GM19099 (cell line): ENCODE data around the gene LMBRD2.

ENCODE experiments used
- POLR2A ChIP-seq: IDR thresholded peaks from 3 replicates; pipeline ENCODE4 v1.6.1; 2011; ENCODE audit warnings: low read depth; ENCODE audit not compliant: insufficient read length; ENCODE audit errors: extremely low read depth

LMBRD2 gene

GRCh38 chr5:36138900-36139683 lies 12.6 kb downstream of the LMBRD2 start:
- TF ChIP-seq POLR2A = no peak

- TF ChIP-seq POLR2A = no peak
These were observed 15.1 kb downstream of the LMBRD2 start for GRCh38 chr5:36136581-36136980.

GRCh38 chr5:36135988-36136387 lies 15.7 kb downstream of the LMBRD2 start:
- TF ChIP-seq POLR2A = no peak

DNA sequence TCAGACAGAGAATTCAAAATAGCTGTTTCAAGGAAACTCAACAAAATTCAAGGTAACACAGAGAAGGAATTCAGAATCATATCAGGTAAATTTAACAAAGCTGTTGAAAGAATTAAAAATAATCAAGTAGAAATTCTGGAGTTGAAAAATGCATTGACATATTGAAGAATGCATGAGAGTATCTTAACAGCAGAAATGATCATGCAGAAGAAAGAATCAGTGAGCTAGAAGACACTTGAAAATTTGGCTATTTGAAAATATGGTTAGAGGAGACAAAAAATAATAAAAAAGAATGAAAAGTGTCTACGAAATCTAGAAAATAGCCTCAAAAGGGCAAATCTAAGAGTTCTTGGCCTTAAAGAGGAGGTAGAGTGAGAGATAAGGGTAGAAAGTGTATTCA lies 22.9 kb downstream of the LMBRD2 start:
- no peak for TF ChIP-seq POLR2A

DNA sequence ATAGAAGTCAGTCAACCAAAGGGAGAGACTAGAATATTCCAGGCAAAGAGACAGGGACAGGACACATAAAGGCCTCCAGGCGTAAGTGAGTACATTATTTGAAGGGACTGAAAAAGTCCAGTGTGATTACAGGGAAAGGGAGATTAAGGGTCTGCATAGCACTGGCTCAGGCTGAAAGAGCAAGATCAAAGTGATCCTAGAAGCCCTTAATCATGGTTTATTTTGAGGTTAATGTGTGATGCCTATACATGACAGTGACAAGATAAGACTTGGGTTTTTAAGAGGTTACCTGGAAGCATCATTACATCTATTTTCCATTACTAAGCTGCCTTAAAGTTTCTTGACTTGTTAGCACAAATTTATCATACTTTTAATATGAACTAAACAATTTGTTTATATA lies 25.8 kb downstream of the LMBRD2 start:
- no peak for TF ChIP-seq POLR2A

GRCh38 chr5:36111238-36111637 lies 40.4 kb downstream of the LMBRD2 start:
- no peak for TF ChIP-seq POLR2A

- TF ChIP-seq POLR2A = no peak
These were observed 42.8 kb downstream of the LMBRD2 start for GRCh38 chr5:36108758-36109460.

DNA sequence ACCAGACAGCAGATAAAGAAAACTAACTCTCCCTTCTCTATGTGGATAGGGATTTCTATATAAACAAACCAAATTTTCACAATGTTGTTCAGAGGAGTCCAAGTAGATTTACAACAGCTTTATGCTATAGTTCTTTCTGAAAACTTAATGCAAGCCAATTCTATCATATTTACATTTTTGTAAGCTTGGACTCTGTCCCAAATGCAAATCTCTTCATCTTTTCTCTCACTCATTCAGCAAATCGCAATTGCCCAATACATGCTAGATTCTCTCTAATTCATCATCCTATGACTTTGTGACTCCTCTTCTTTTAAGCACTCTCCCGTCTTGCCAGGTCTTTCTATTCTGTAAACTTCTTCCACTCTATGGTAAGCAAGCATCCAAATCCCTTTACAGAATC lies 45.9 kb downstream of the LMBRD2 start:
- no peak for TF ChIP-seq POLR2A

DNA sequence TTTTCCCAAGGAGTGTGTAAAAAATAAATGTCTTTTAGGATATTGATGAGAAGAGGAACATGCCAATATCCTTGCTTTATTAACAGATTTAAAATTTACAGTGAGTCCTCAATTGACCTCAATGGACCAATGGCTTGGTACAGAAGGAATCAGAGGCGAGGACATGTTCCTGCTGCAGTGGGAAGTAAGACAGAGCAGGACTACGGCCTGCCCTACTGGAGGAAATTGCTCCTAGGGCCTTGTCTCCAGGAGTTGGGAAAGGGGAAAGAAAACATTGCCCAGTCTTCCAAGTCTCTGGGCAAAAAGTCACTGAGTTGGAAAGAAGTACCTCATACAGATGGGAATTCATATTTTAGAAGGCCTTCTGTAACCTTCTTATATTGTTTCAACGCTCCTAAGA lies 51.9 kb downstream of the LMBRD2 start:
- TF ChIP-seq POLR2A = no peak

DNA sequence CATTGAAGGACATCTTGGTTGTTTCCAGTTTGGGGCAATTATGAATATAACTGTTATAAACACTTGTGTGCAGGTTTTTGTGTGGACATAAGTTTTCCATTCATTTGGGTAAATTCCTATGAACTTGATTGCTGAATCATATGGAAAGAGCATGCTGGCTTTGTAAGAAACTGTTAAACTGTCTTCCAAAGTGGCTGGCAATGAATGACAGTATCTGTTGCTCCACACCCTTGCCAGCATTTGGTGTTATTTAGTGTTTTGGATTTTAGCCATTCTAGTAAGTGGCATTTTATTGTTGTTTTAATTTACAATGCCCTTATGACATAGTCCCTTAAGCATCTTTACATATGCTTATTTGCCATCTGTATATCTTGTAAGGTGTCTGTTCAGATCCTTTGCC lies 55.2 kb downstream of the LMBRD2 start:
- no peak for TF ChIP-seq POLR2A

DNA sequence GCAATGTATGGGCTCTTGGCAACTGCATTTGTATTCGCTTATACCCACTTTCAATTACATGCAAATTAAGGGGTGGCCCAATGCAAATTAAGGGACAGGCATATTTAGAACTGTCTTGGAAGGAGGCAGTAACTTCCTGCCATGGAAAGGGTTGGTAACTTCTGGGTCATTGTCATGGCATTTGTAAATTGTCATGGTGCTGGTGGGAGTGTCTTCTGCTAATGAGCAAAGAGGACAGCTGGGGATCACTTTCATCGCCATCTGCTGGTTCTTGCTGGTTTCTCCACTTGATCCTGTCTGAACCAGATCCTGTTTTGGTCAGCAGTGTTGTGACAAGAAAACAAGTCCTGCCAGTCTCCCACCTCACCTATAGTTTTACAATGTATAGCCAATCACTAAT lies 61.7 kb downstream of the LMBRD2 start:
- TF ChIP-seq POLR2A = no peak

DNA sequence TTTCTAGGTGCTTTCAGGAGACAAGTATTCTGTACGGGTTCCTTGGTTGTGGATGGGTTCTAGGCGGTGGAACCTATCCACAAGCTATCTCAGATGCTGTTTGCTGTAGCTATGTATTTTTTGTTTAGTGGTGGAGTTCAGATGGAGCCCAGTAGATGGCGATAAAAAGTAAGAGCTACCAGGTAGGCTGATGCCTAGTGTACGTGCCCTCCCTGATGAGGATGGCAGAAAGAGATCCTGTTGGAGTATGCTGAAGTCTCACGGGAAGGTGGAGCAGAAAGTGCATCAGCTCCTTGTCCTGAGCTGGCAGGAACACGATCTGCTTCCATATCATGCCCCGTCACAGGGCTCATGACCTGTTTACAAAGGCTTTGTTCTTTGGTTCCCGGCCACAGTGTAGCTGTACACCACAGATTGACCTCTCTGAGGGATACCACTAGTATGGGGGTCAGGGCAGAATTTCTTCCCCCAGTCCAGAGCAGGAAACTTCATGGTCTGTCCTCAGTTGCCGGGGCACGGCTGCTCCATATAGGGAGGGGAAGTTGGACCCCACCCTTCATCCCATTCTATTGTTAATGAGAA lies 72.4 kb downstream of the LMBRD2 start:
- no peak for TF ChIP-seq POLR2A

GRCh38 chr5:36078430-36078829 lies 73.3 kb downstream of the LMBRD2 start:
- TF ChIP-seq POLR2A = no peak

DNA sequence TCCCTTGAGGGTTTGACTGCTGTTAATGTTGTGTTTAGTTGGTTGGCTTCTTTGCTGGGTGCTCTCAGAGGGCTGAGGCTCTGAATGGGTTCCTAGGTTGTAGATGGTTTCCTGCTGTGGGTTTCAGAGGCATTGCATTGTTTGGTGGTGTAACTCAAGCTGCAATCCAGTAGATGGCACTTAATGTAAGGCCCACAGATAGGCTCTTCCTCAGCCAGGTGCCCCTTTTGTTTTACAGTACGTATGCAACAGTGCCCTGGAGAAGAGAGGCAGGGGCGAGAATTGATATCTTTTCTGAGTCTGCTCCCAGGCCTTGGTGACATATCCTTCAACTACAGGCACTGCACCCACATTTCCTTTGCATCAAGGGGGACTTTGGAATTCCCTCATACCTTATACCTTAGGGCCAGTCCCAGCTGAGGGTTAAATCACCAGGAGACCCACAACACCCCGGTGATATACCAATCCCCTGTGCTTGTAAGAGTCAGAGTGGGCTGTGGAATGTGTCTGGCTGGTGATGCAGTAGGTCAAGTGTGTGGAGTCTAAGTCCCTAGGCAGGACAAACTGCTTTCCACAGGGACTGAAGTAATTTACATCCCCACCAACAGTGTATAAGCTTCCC lies 78.0 kb downstream of the LMBRD2 start:
- TF ChIP-seq POLR2A = no peak
